GM23338 (cell line): ENCODE results near the gene ZAR1. TPM values are rescaled to one million over a fixed set of nuclear protein-coding genes. Genes with fewer than 3 reads are reported as not detected.

Experiments
- ATAC-seq: fragments of 200-7000 bp; cut with Tn5 transposase; 3 replicates; pipeline ENCODE4 v1.9.1; 2020
- DNase-seq: peaks from one replicate; pipeline ENCODE4 v3.0.0-alpha.2; 2015; ENCODE audit warnings: low spot score
- H2AFZ ChIP-seq: fragments of 200-600 bp; sonication (generic); 2 replicates; pipeline ENCODE4 v1.8.0; 2016; ENCODE audit warnings: antibody characterized with exemption, mild to moderate bottlenecking, moderate library complexity
- H3F3A ChIP-seq: fragments of 200-600 bp; sonication (generic); replicated peaks from 2 replicates; pipeline ENCODE4 v1.8.0; 2017; ENCODE audit warnings: antibody characterized with exemption, mixed run types, low read depth
- H3K27ac ChIP-seq: fragments of 200-600 bp; sonication (generic); 2 replicates; pipeline ENCODE4 v1.6.1; 2016; ENCODE audit warnings: low read depth
- H3K27me3 ChIP-seq: fragments of 200-600 bp; sonication (generic); 2 replicates; pipeline ENCODE4 v1.8.0; 2016; ENCODE audit warnings: mild to moderate bottlenecking, mixed run types, moderate library complexity; ENCODE audit not compliant: insufficient read depth
- H3K36me3 ChIP-seq: fragments of 200-600 bp; sonication (generic); 2 replicates; pipeline ENCODE4 v1.8.0; 2016; ENCODE audit warnings: mild to moderate bottlenecking; ENCODE audit not compliant: insufficient read depth
- H3K4me1 ChIP-seq: fragments of 200-600 bp; sonication (generic); 2 replicates; pipeline ENCODE4 v1.8.0; 2016; ENCODE audit warnings: mild to moderate bottlenecking, moderate library complexity; ENCODE audit not compliant: insufficient read depth
- H3K4me2 ChIP-seq: fragments of 200-600 bp; sonication (generic); 2 replicates; pipeline ENCODE4 v1.7.1; 2017; ENCODE audit warnings: mixed run types
- H3K4me3 ChIP-seq: fragments of 200-600 bp; sonication (generic); 2 replicates; pipeline ENCODE4 v1.6.1; 2016; ENCODE audit warnings: mixed run types
- H3K79me2 ChIP-seq: fragments of 200-600 bp; sonication (generic); replicated peaks from 2 replicates; pipeline ENCODE4 v1.8.0; 2017; ENCODE audit warnings: mild to moderate bottlenecking; ENCODE audit not compliant: insufficient read depth
- H3K9me2 ChIP-seq: fragments of 200-600 bp; sonication (generic); 2 replicates; pipeline ENCODE4 v1.8.0; 2017; ENCODE audit not compliant: insufficient read depth
- H4K20me1 ChIP-seq: fragments of 200-600 bp; sonication (generic); replicated peaks from 2 replicates; pipeline ENCODE4 v1.8.0; 2017; ENCODE audit warnings: mild to moderate bottlenecking; ENCODE audit not compliant: insufficient read depth
- H3K27ac Mint-ChIP-seq: 2 replicates; pipeline ENCODE4 v1.8.0; 2020; ENCODE audit warnings: inconsistent platforms, mild to moderate bottlenecking, moderate library complexity, mixed read lengths
- H3K27me3 Mint-ChIP-seq: 3 replicates; pipeline ENCODE4 v1.8.0; 2022; ENCODE audit warnings: low read depth, mild to moderate bottlenecking, moderate library complexity, mixed read lengths, inconsistent platforms; ENCODE audit not compliant: insufficient read depth, poor library complexity
- H3K36me3 Mint-ChIP-seq: 3 replicates; pipeline ENCODE4 v1.8.0; 2021; ENCODE audit warnings: low read depth, mild to moderate bottlenecking, inconsistent platforms, moderate library complexity, mixed read lengths
- H3K4me1 Mint-ChIP-seq: 3 replicates; pipeline ENCODE4 v1.8.0; 2020; ENCODE audit warnings: mild to moderate bottlenecking, inconsistent platforms, mixed read lengths
- H3K4me3 Mint-ChIP-seq: 3 replicates; pipeline ENCODE4 v1.8.0; 2021; ENCODE audit warnings: moderate library complexity, mild to moderate bottlenecking, inconsistent platforms, mixed read lengths
- H3K9me3 Mint-ChIP-seq: 3 replicates; pipeline ENCODE4 v1.8.0; 2020; ENCODE audit warnings: moderate library complexity, mild to moderate bottlenecking, inconsistent platforms, mixed read lengths
- EZH2phosphoT487 ChIP-seq: fragments of 200-600 bp; sonication (generic); IDR thresholded peaks from one replicate; pipeline ENCODE4 v1.8.1; 2018; ENCODE audit warnings: antibody characterized with exemption; ENCODE audit not compliant: unreplicated experiment
- JUNB ChIP-seq: IDR thresholded peaks from one replicate; pipeline ENCODE4 v1.6.1; 2016; ENCODE audit warnings: antibody characterized with exemption; ENCODE audit not compliant: unreplicated experiment
- NANOG ChIP-seq: IDR thresholded peaks from 2 replicates; pipeline ENCODE4 v1.6.1; 2016; ENCODE audit warnings: antibody characterized with exemption, borderline replicate concordance
- STAT1 ChIP-seq: IDR thresholded peaks from one replicate; pipeline ENCODE4 v1.6.1; 2016; ENCODE audit warnings: antibody characterized with exemption; ENCODE audit not compliant: unreplicated experiment
- ZNF114 ChIP-seq: fragments of 250-450 bp; sonication (Bioruptor Pico); IDR thresholded peaks from 2 replicates; pipeline ENCODE4 v1.5.0; 2020; ENCODE audit warnings: mild to moderate bottlenecking, moderate library complexity
- ZNF331 ChIP-seq: fragments of 250-450 bp; sonication (Bioruptor Pico); IDR thresholded peaks from 2 replicates; pipeline ENCODE4 v1.5.0; 2020; ENCODE audit warnings: low read depth, mild to moderate bottlenecking, moderate library complexity
- ZNF462 ChIP-seq: fragments of 250-450 bp; sonication (Bioruptor Pico); IDR thresholded peaks from 2 replicates; pipeline ENCODE4 v1.5.0; 2020; ENCODE audit warnings: mild to moderate bottlenecking, moderate library complexity
- polyA plus RNA-seq: library from polyadenylated mRNA; unstranded; fragments of >200 nt; fragmentation: Nextera tagmentation; extraction: Ambion mirVana; gene quantifications from 2 replicates; pipeline ENCODE4 v1.2.1, GENCODE V29; 2016
- total RNA-seq: library from RNA; depleted of rRNA; stranded (reverse); fragments of >200 nt; shearing (Covaris generic); gene quantifications from 2 replicates; pipeline ENCODE4 v1.2.3, GENCODE V29; 2014

ZAR1 gene
- total and polyA plus RNA-seq, 2 experiments from 2014 or later, result 0.27 to 1.6 TPM

GRCh38 chr4:48467442-48467841 lies 22.6 kb upstream of the ZAR1 start:
- no peak overlapping the region for H3K4me2 ChIP-seq
- H3K27ac ChIP-seq, result no peak overlapping the region

More at GRCh38 chr4:48467442-48467841, 22.6 kb upstream of the ZAR1 start:
- 0 out of 2 replicates have a peak, but pooled peaks cover 9% of the 10 kb centered on the region for H3K4me1 ChIP-seq
- H2AFZ ChIP-seq, result no peak overlapping the region
- H3F3A ChIP-seq, result no peaks in the 10 kb centered on the region
- H3K4me3 ChIP-seq, result no peak overlapping the region
- no peak for ATAC-seq
- no peaks in the 10 kb centered on the region for H4K20me1 ChIP-seq
- TF ChIP-seq EZH2phosphoT487 (no peak), STAT1 (no peak), NANOG (no peak), ZNF331 (CRISPR knock-in tag) (no peak), JUNB (no peak), ZNF114 (CRISPR knock-in tag) (no peak), ZNF462 (CRISPR knock-in tag) (no peak)
- H3K27me3 ChIP-seq, result no peaks in the 10 kb centered on the region
- Mint-ChIP-seq H3K36me3 (no peaks in the 10 kb centered on the region), H3K27ac (no peak overlapping the region), H3K4me3 (no peak overlapping the region), H3K4me1 (peaks cover 6% of the 10 kb centered on the region; the same call in 2 of the 3 replicates), H3K9me3 (no peaks in the 10 kb centered on the region), H3K27me3 (peaks cover 4% of the 10 kb centered on the region)
- H3K36me3 ChIP-seq, result no peaks in the 10 kb centered on the region
- no peak for DNase-seq
- H3K9me2 ChIP-seq, result no peaks in the 10 kb centered on the region
- H3K79me2 ChIP-seq, result no peaks in the 10 kb centered on the region
